HCT116 (cell line): ENCODE results near the gene MTFP1. TPM values are rescaled to one million over a fixed set of nuclear protein-coding genes. Genes with fewer than 3 reads are reported as not detected.

Experiments used
- ATAC-seq: fragments of 200-7000 bp; cut with Tn5 transposase; 2 replicates; pipeline ENCODE4 v1.9.1; 2020; ENCODE audit warnings: mild to moderate bottlenecking, moderate library complexity
- BruUV-seq: library from RNA; stranded (reverse); fragments of 400-500 nt; replicated peaks from 2 replicates; lab custom pipeline; 2021; lab: Mats Ljungman, UMichigan
- CTCF ChIA-PET: fragments of 300-600 bp; sonication (Branson Sonifier 250); formaldehyde crosslinking; loops from one replicate; lab custom pipeline; 2021; ENCODE audit warnings: antibody characterized with exemption; lab: Charles Lee
- POLR2A ChIA-PET: fragments of 300-600, 350-600 bp; sonication (Branson Sonifier 250); formaldehyde crosslinking; loops from one replicate; lab custom pipeline; 2021; ENCODE audit warnings: antibody characterized with exemption; lab: Charles Lee
- RAD21 ChIA-PET, 2 experiments: fragments of 300-600 bp; sonication (Branson Sonifier 250); formaldehyde crosslinking; loops; one replicate each; lab custom pipeline; 2023; ENCODE audit warnings: low total read pairs in 2 of 2; ENCODE audit not compliant: uncharacterized antibody in 2 of 2, unreplicated experiment in 2 of 2, low non-redundant PET in 1 of 2; lab: Charles Lee
- DNase-seq: peaks from one replicate; pipeline ENCODE4 v3.0.0-alpha.2; 2010; ENCODE audit warnings: low read depth, low spot score
- H2AFZ ChIP-seq: fragments of 200-600 bp; shearing (Covaris generic), sonication (generic); 2 replicates; pipeline ENCODE4 v1.6.1; 2017; ENCODE audit warnings: low read depth, mixed run types, mixed read lengths, antibody characterized with exemption, low read length; ENCODE audit not compliant: poor library complexity, severe bottlenecking
- H3K27ac ChIP-seq: 2 replicates; pipeline ENCODE4 v1.5.1; 2012; ENCODE audit warnings: low read depth, low read length
- H3K27me3 ChIP-seq: fragments of 200-600 bp; sonication (generic); 2 replicates; pipeline ENCODE4 v1.6.1; 2016; ENCODE audit warnings: mixed run types, low read length, mixed read lengths; ENCODE audit not compliant: insufficient read depth
- H3K36me3 ChIP-seq, 2 experiments: fragments of 200-500 bp in 1 of 2; fragments of 200-600 bp in 1 of 2; sonication (Bioruptor generic) in 1 of 2; sonication (generic) in 1 of 2; 2 replicates each; pipeline versions ENCODE4 v1.5.1 to v1.6.1; 2014 to 2016; ENCODE audit warnings: low read length in 2 of 2, inconsistent platforms in 1 of 2, mixed read lengths in 1 of 2, mixed run types in 1 of 2; ENCODE audit not compliant: insufficient read depth in 2 of 2, control insufficient read depth in 1 of 2
- H3K4me1 ChIP-seq, 2 experiments: fragments of 200-600 bp in 1 of 2; sonication (generic) in 1 of 2; 2 replicates each; pipeline versions ENCODE4 v1.5.1 to v1.6.1; 2012 to 2017; ENCODE audit warnings: low read length in 2 of 2, inconsistent platforms in 1 of 2, mild to moderate bottlenecking in 1 of 2, mixed read lengths in 1 of 2, mixed run types in 1 of 2, moderate library complexity in 1 of 2; ENCODE audit not compliant: insufficient read depth in 2 of 2, control insufficient read depth in 1 of 2
- H3K4me2 ChIP-seq: fragments of 200-600 bp; sonication (generic); 2 replicates; pipeline ENCODE4 v1.6.1; 2017; ENCODE audit warnings: mixed run types, low read length, mixed read lengths
- H3K4me3 ChIP-seq, 2 experiments: fragments of 200-600 bp in 1 of 2; sonication (generic) in 1 of 2; replicated peaks in 1 of 2; 2 replicates each; pipeline ENCODE4 v1.5.1; 2011 to 2016; ENCODE audit warnings: low read length in 2 of 2, control low read depth in 1 of 2, low read depth in 1 of 2, mild to moderate bottlenecking in 1 of 2, mixed read lengths in 1 of 2, mixed run types in 1 of 2
- H3K79me2 ChIP-seq: fragments of 200-600 bp; sonication (generic); 2 replicates; pipeline ENCODE4 v1.6.1; 2017; ENCODE audit warnings: mild to moderate bottlenecking, mixed run types, low read length, moderate library complexity, mixed read lengths; ENCODE audit not compliant: insufficient read depth
- H3K9ac ChIP-seq: fragments of 200-600 bp; sonication (generic); 2 replicates; pipeline ENCODE4 v1.6.1; 2016; ENCODE audit warnings: low read length, mixed read lengths
- H3K9me2 ChIP-seq: fragments of 200-600 bp; sonication (generic), shearing (Covaris generic); 2 replicates; pipeline ENCODE4 v1.6.1; 2017; ENCODE audit warnings: mixed run types, mild to moderate bottlenecking, moderate library complexity; ENCODE audit not compliant: insufficient read depth
- H3K9me3 ChIP-seq, 2 experiments: fragments of 200-500 bp in 1 of 2; fragments of 200-600 bp in 1 of 2; sonication (Bioruptor generic) in 1 of 2; sonication (generic) in 1 of 2; 2 replicates each; pipeline ENCODE4 v1.6.1; 2014 to 2017; ENCODE audit warnings: low read length in 2 of 2, mixed read lengths in 2 of 2, inconsistent platforms in 1 of 2, low read depth in 1 of 2, mild to moderate bottlenecking in 1 of 2, mixed run types in 1 of 2, moderate library complexity in 1 of 2; ENCODE audit not compliant: control insufficient read depth in 1 of 2, insufficient read depth in 1 of 2
- H4K20me1 ChIP-seq: fragments of 200-600 bp; sonication (generic), shearing (Covaris generic); 2 replicates; pipeline ENCODE4 v1.6.1; 2017; ENCODE audit warnings: mixed run types, mild to moderate bottlenecking, moderate library complexity; ENCODE audit not compliant: insufficient read depth
- CTCF ChIP-seq, 3 experiments: fragments of 200-600 bp in 1 of 3; sonication (generic) in 1 of 3; IDR thresholded peaks in 2 of 3; conservative IDR thresholded peaks in 1 of 3; 2 replicates each; pipeline ENCODE4 v1.5.1; 2012 to 2017; ENCODE audit warnings: low read depth in 2 of 3, low read length in 2 of 3, antibody characterized with exemption in 1 of 3, borderline replicate concordance in 1 of 3, control low read depth in 1 of 3, mild to moderate bottlenecking in 1 of 3, mixed read lengths in 1 of 3, mixed run types in 1 of 3, moderate library complexity in 1 of 3; ENCODE audit not compliant: insufficient read depth in 1 of 3
- EGR1 ChIP-seq: IDR thresholded peaks from 2 replicates; pipeline ENCODE4 v1.6.1; 2012; ENCODE audit warnings: low read depth
- EZH2phosphoT487 ChIP-seq: fragments of 200-600 bp; IDR thresholded peaks from 2 replicates; pipeline ENCODE4 v1.6.1; 2018; ENCODE audit warnings: antibody characterized with exemption, borderline replicate concordance
- FOSL1 ChIP-seq: IDR thresholded peaks from 2 replicates; pipeline ENCODE4 v1.6.1; 2012; ENCODE audit warnings: low read depth
- MAX ChIP-seq: IDR thresholded peaks from 2 replicates; pipeline ENCODE4 v1.6.1; 2012
- POLR2AphosphoS5 ChIP-seq: IDR thresholded peaks from 2 replicates; pipeline ENCODE4 v1.6.1; 2011; ENCODE audit warnings: mild to moderate bottlenecking, low read depth, low read length, moderate library complexity
- REST ChIP-seq: IDR thresholded peaks from 2 replicates; pipeline ENCODE4 v1.6.1; 2012; ENCODE audit warnings: low read depth
- SRF ChIP-seq: IDR thresholded peaks from 2 replicates; pipeline ENCODE4 v1.6.1; 2012; ENCODE audit warnings: low read depth
- TCF7L2 ChIP-seq: IDR thresholded peaks from 2 replicates; pipeline ENCODE4 v1.7.0; 2011; ENCODE audit warnings: borderline replicate concordance, inconsistent platforms; ENCODE audit not compliant: insufficient read depth, insufficient read length; ENCODE audit errors: extremely low read depth
- YY1 ChIP-seq: IDR thresholded peaks from 2 replicates; pipeline ENCODE4 v1.6.1; 2011; ENCODE audit warnings: low read length, low read depth, moderate library complexity, mild to moderate bottlenecking; ENCODE audit not compliant: insufficient replicate concordance; ENCODE audit errors: extremely low read depth
- ZFX ChIP-seq: fragments of 450-650 bp; IDR thresholded peaks from 2 replicates; pipeline ENCODE4 v1.6.1; 2017
- ZNF274 ChIP-seq: fragments of 200-500 bp; sonication (Bioruptor generic); IDR thresholded peaks from 2 replicates; pipeline ENCODE4 v1.6.1; 2014; ENCODE audit warnings: mild to moderate bottlenecking, low read depth, low read length, inconsistent platforms
- intact Hi-C: fragments of 100-400 bp; cut with micrococcal nuclease; formaldehyde crosslinking; loops from 2 replicates; pipeline ENCODE4 v1.10.0; 2022
- total RNA-seq: library from RNA; stranded (reverse); gene quantifications from one replicate; pipeline ENCODE4 v1.2.1, GENCODE V29; 2021; ENCODE audit not compliant: unreplicated experiment

The MTFP1 gene
- total RNA-seq, 1 experiment from 2014 or later = 36.1 TPM

GRCh38 chr22:30381264-30381663, 44.3 kb upstream of the MTFP1 start:
- H3K27me3 ChIP-seq = no peaks in the 10 kb centered on the region
- H3K9ac ChIP-seq = no peak overlapping the region
- H3K9me2 ChIP-seq = no peaks in the 10 kb centered on the region
- peaks cover 2 to 5% of the 10 kb centered on the region in 2 experiments; a peak in 3 of 4 replicates for H3K4me1 ChIP-seq
- BruUV-seq = no TSS peak
- intact Hi-C loops = no loop called here
- no peaks in the 10 kb centered on the region for H3K79me2 ChIP-seq
- no peak overlapping the region for H3K27ac ChIP-seq
- ChIA-PET RAD21 (no interaction called here), CTCF (no interaction called here), POLR2A (no interaction called here)
- no peak for ATAC-seq
- no peak for TF ChIP-seq EZH2phosphoT487
- TF ChIP-seq EGR1 = no peak
- TF ChIP-seq ZNF274 = no peak
- TF ChIP-seq ZFX = no peak
- TF ChIP-seq MAX = no peak
- no peak for TF ChIP-seq CTCF (IDR thresholded peaks at IDR 0.05 in 2 of 3, conservative IDR thresholded peaks at IDR 0.05 in 1 of 3; ENCODE audit: borderline replicate concordance in 1 of 3, insufficient read depth in 1 of 3, low read depth in 2 of 3, low read length in 2 of 3)
- TF ChIP-seq TCF7L2 = no peak
- no peak for TF ChIP-seq POLR2AphosphoS5
- no peak for TF ChIP-seq SRF
- TF ChIP-seq FOSL1 = no peak
- no peak for TF ChIP-seq YY1
- TF ChIP-seq REST = no peak
- no peak overlapping the region for H2AFZ ChIP-seq
- H4K20me1 ChIP-seq = no peaks in the 10 kb centered on the region
- no peaks in the 10 kb centered on the region for H3K9me3 ChIP-seq
- H3K36me3 ChIP-seq = 0 out of 4 replicates have a peak, but pooled peaks cover 0 to 4% of the 10 kb centered on the region in 2 experiments
- no peak overlapping the region for H3K4me2 ChIP-seq
- no peak overlapping the region for H3K4me3 ChIP-seq
- no peak for DNase-seq
